MM.1S (cell line): ENCODE measurements around the gene ELMOD1.

Experiments
- DNase-seq: peaks from one replicate; pipeline ENCODE4 v3.0.0-alpha.2; 2015
- H2AFZ ChIP-seq: fragments of 300-600 bp; sonication (generic); 2 replicates; pipeline ENCODE4 v1.6.0; 2016; ENCODE audit warnings: antibody characterized with exemption, low read length
- H3F3A ChIP-seq: fragments of 300-600 bp; sonication (generic); 2 replicates; pipeline ENCODE4 v1.6.1; 2016; ENCODE audit warnings: mild to moderate bottlenecking, antibody characterized with exemption, low read length, moderate library complexity, mixed read lengths; ENCODE audit not compliant: insufficient read depth
- H3K27ac ChIP-seq: fragments of 300-600 bp; sonication (generic); 2 replicates; pipeline ENCODE4 v1.5.1; 2016; ENCODE audit warnings: mild to moderate bottlenecking, low read length
- H3K27me3 ChIP-seq: fragments of 300-600 bp; sonication (generic); replicated peaks from 2 replicates; pipeline ENCODE4 v1.6.0; 2016; ENCODE audit warnings: low read length; ENCODE audit not compliant: insufficient read depth
- H3K36me3 ChIP-seq: fragments of 300-600 bp; sonication (generic); replicated peaks from 2 replicates; pipeline ENCODE4 v1.6.1; 2016; ENCODE audit warnings: mild to moderate bottlenecking, low read length, mixed read lengths; ENCODE audit not compliant: insufficient read depth
- H3K4me1 ChIP-seq: fragments of 300-600 bp; sonication (generic); 2 replicates; pipeline ENCODE4 v1.6.1; 2016; ENCODE audit warnings: low read length, mixed read lengths
- H3K4me2 ChIP-seq: fragments of 300-600 bp; sonication (generic); 2 replicates; pipeline ENCODE4 v1.6.0; 2016; ENCODE audit warnings: low read depth, low read length
- H3K4me3 ChIP-seq: fragments of 300-600 bp; sonication (generic); 2 replicates; pipeline ENCODE4 v1.5.1; 2016; ENCODE audit warnings: low read length, mixed read lengths
- H3K79me2 ChIP-seq: fragments of 300-600 bp; sonication (generic); 2 replicates; pipeline ENCODE4 v1.6.1; 2016; ENCODE audit warnings: mixed run types, low read length, mixed read lengths
- H3K9ac ChIP-seq: fragments of 300-600 bp; sonication (generic); 2 replicates; pipeline ENCODE4 v1.6.1; 2016; ENCODE audit warnings: low read length, mixed read lengths
- H3K9me2 ChIP-seq: fragments of 300-600 bp; sonication (generic); replicated peaks from 2 replicates; pipeline ENCODE4 v1.6.1; 2016; ENCODE audit warnings: mild to moderate bottlenecking, low read length, mixed read lengths; ENCODE audit not compliant: insufficient read depth
- H3K9me3 ChIP-seq: fragments of 300-600 bp; sonication (generic); replicated peaks from 2 replicates; pipeline ENCODE4 v1.6.1; 2016; ENCODE audit warnings: mild to moderate bottlenecking, low read length, mixed read lengths; ENCODE audit not compliant: insufficient read depth
- H4K20me1 ChIP-seq: fragments of 300-600 bp; sonication (generic); 2 replicates; pipeline ENCODE4 v1.6.1; 2016; ENCODE audit warnings: mild to moderate bottlenecking, low read length, moderate library complexity, mixed read lengths; ENCODE audit not compliant: insufficient read depth
- EZH2 ChIP-seq: fragments of 300-600 bp; sonication (generic); optimal IDR thresholded peaks from 2 replicates; pipeline ENCODE3; 2017; ENCODE audit warnings: low read depth, mild to moderate bottlenecking, antibody characterized with exemption, low read length, mixed read lengths
- EZH2phosphoT487 ChIP-seq: fragments of 300-600 bp; sonication (generic); IDR thresholded peaks from 2 replicates; pipeline ENCODE4 v1.6.1; 2018; ENCODE audit warnings: antibody characterized with exemption, low read length
- TF ChIP-seq, protein P1 (sequence below): fragments of 300-600 bp; sonication (generic); IDR thresholded peaks from 2 replicates; pipeline ENCODE4 v1.5.1; 2016; ENCODE audit warnings: antibody characterized with exemption, low read length, mixed read lengths

Gene ELMOD1

DNA sequence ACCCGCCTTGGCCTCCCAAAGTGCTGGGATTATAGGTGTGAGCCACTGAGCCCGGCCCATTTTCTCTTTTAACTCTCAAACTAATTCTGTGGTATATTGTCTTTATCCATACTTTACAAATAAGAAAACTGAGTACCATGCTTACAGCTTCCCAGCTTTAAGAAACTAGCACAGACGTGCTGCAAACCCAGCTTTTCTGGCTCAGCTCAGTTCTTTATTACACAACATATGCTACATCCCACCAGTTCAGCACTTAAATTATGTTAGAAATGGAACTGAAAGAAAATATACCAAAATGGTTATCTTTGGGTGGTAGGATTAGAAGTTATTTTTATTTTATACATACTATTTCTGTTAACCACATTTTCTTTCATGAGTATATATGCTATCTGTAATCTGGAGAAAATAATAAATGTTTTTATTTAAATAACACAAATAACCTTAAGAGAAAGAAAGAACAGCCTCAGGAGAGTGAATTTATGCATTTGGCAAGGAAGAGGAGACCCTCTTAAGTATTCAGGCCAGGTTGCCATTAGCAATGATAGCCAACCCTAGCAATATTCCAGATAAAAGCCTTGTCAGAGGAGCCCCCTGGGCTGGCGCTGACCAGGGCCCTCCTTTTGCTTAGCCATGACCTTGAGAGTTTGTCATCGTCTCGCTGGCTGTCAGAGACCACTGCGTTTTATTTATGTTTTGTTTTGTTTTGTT is 87.1 kb downstream of the ELMOD1 start:
- Histone ChIP-seq H3K4me3 (no peak overlapping the region), H3K4me2 (no peak overlapping the region), H3K4me1 (peaks cover 6% of the 10 kb centered on the region; the same call in 1 of the 2 replicates), H3K79me2 (no peaks in the 10 kb centered on the region), H3K27me3 (no peaks in the 10 kb centered on the region), H3K9me2 (no peaks in the 10 kb centered on the region), H4K20me1 (no peaks in the 10 kb centered on the region), H3K9me3 (no peaks in the 10 kb centered on the region), H2AFZ (no peak overlapping the region), H3F3A (peaks cover 4% of the 10 kb centered on the region; the same call in 1 of the 2 replicates), H3K36me3 (no peaks in the 10 kb centered on the region), H3K9ac (no peak overlapping the region), H3K27ac (no peak overlapping the region)
- DNase-seq: no peak
- TF ChIP-seq, protein P1, sequence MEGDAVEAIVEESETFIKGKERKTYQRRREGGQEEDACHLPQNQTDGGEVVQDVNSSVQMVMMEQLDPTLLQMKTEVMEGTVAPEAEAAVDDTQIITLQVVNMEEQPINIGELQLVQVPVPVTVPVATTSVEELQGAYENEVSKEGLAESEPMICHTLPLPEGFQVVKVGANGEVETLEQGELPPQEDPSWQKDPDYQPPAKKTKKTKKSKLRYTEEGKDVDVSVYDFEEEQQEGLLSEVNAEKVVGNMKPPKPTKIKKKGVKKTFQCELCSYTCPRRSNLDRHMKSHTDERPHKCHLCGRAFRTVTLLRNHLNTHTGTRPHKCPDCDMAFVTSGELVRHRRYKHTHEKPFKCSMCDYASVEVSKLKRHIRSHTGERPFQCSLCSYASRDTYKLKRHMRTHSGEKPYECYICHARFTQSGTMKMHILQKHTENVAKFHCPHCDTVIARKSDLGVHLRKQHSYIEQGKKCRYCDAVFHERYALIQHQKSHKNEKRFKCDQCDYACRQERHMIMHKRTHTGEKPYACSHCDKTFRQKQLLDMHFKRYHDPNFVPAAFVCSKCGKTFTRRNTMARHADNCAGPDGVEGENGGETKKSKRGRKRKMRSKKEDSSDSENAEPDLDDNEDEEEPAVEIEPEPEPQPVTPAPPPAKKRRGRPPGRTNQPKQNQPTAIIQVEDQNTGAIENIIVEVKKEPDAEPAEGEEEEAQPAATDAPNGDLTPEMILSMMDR: no peak

DNA sequence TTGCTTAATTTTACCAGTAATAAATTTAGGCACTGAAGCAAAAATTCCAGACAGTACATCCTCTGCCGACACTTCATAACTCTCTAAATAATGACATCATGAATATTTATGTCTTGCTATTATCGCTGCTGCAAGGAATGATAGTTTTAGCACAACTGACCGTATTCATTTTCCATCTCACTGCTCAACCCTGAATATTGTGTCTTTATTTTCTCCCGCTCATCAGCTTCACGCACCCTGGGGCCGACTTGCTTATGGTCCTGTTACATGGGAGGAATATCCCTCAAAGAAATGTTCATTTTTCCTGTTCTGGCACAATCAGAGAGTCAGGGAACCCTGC is 87.7 kb downstream of the ELMOD1 start:
- H3F3A ChIP-seq: peaks cover 4% of the 10 kb centered on the region; the same call in 1 of the 2 replicates
- no peak for DNase-seq

DNA sequence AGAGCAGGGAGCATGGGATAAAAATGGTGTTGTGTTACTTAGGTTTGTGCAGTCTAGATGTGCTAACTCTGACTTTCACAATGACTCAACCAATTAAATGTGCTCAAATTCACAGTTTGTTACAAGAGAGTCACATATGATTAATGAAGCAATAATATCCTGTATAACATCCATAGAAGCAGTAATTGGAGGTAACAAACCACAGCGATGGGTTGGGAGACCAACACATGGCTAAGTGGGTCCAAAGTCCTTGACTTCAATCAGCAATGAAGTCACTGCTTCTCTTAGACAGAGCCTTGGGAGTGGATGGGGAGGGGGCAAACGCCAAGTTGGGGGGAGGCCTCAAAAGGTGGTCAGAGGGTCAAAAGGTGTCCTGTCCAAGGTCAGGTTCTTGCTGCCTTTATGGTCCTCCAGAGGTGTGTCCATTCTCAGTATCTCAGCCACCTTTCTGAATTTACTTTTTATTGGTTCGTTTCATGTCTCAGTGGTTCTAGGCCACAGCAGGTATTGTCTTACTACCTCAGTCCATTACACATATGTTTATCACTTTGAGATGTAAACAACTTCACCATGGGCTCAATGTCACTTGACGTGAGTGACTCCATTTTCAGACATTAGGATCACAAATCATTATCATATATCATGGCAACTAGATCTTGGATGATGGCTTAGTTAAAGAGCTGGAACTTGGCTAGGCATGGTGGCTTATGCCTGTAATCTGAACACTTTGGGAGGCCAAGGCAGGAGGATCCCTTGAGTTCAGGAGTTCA is 88.5 kb downstream of the ELMOD1 start:
- TF ChIP-seq EZH2phosphoT487 (no peak), EZH2 (no peak)
- TF ChIP-seq, protein P1: no peak
- Histone ChIP-seq H3F3A (peaks cover 4% of the 10 kb centered on the region; the same call in 1 of the 2 replicates), H3K9me3 (no peaks in the 10 kb centered on the region), H2AFZ (no peak overlapping the region), H3K9ac (no peak overlapping the region), H3K36me3 (no peaks in the 10 kb centered on the region), H3K27me3 (no peaks in the 10 kb centered on the region), H3K9me2 (no peaks in the 10 kb centered on the region), H3K4me1 (peaks cover 6% of the 10 kb centered on the region; the same call in 1 of the 2 replicates), H3K27ac (no peak overlapping the region), H3K4me3 (no peak overlapping the region), H3K4me2 (no peak overlapping the region), H3K79me2 (no peaks in the 10 kb centered on the region), H4K20me1 (no peaks in the 10 kb centered on the region)
- no peak for DNase-seq

More for the DNA sequence above, 87.7 kb downstream of the ELMOD1 start:
- no peak for TF ChIP-seq EZH2phosphoT487
- TF ChIP-seq, protein P1: no peak
- no peak for TF ChIP-seq EZH2
- Histone ChIP-seq H3K4me1 (peaks cover 6% of the 10 kb centered on the region; the same call in 1 of the 2 replicates), H3K79me2 (no peaks in the 10 kb centered on the region), H3K9ac (no peak overlapping the region), H2AFZ (no peak overlapping the region), H3K27me3 (no peaks in the 10 kb centered on the region), H4K20me1 (no peaks in the 10 kb centered on the region), H3K9me3 (no peaks in the 10 kb centered on the region), H3K27ac (no peak overlapping the region), H3K4me3 (no peak overlapping the region), H3K36me3 (no peaks in the 10 kb centered on the region), H3K9me2 (no peaks in the 10 kb centered on the region), H3K4me2 (no peak overlapping the region)
